H1 (cell line): ENCODE measurements around the gene ADTRP. TPM values are rescaled to one million over a fixed set of nuclear protein-coding genes. Genes with fewer than 3 reads are reported as not detected.

Experiments
- CTCF ChIA-PET: fragments of 300-600 bp; sonication (Branson Sonifier 250); formaldehyde crosslinking; loops from one replicate; lab custom pipeline; 2021; ENCODE audit not compliant: partially characterized antibody; lab: Charles Lee
- POLR2A ChIA-PET: fragments of 300-600 bp; sonication (Branson Sonifier 250); formaldehyde crosslinking; loops from one replicate; lab custom pipeline; 2021; ENCODE audit warnings: inconsistent platforms; ENCODE audit not compliant: partially characterized antibody; lab: Charles Lee
- DNase-seq, 2 experiments: peaks; one replicate each; pipeline versions ENCODE4 v3.0.0 to v3.0.0-alpha.2; 2010 to 2022; ENCODE audit warnings: low spot score in 2 of 2, low read depth in 1 of 2, mixed read lengths in 1 of 2
- FAIRE-seq: peaks from 2 replicates; lab custom pipeline; 2011; peaks lifted over from hg19 to GRCh38; lab: Jason Lieb, UNC
- H2AFZ ChIP-seq: 2 replicates; pipeline ENCODE4 v1.8.1; 2012; ENCODE audit warnings: low read length, inconsistent platforms
- H2AK5ac ChIP-seq: 2 replicates; pipeline ENCODE4 v1.6.1; 2013; ENCODE audit warnings: low read depth, low read length
- H2BK120ac ChIP-seq: replicated peaks from 2 replicates; pipeline ENCODE3; 2013; ENCODE audit warnings: low read depth, low read length, inconsistent platforms
- H2BK12ac ChIP-seq: 2 replicates; pipeline ENCODE4 v1.6.1; 2013; ENCODE audit warnings: low read depth, low read length
- H2BK15ac ChIP-seq: 2 replicates; pipeline ENCODE4 v1.6.1; 2013; ENCODE audit warnings: low read length
- H2BK20ac ChIP-seq: 2 replicates; pipeline ENCODE4 v1.6.1; 2013; ENCODE audit warnings: low read length
- H2BK5ac ChIP-seq: 2 replicates; pipeline ENCODE4 v1.6.1; 2013; ENCODE audit warnings: low read depth, low read length
- H3K14ac ChIP-seq: 2 replicates; pipeline ENCODE4 v1.6.1; 2013; ENCODE audit warnings: inconsistent platforms; ENCODE audit not compliant: insufficient read length
- H3K18ac ChIP-seq: 2 replicates; pipeline ENCODE4 v1.6.1; 2013; ENCODE audit warnings: low read length; ENCODE audit errors: extremely low read depth
- H3K23ac ChIP-seq: 2 replicates; pipeline ENCODE4 v1.6.1; 2013; ENCODE audit warnings: inconsistent platforms; ENCODE audit not compliant: insufficient read length
- H3K23me2 ChIP-seq: 2 replicates; pipeline ENCODE4 v1.6.1; 2013; ENCODE audit warnings: low read depth, low read length
- H3K27ac ChIP-seq: 2 replicates; pipeline ENCODE4 v1.6.1; 2011; ENCODE audit warnings: low read depth, low read length, inconsistent platforms
- H3K27me3 ChIP-seq, 4 experiments: replicated peaks in 1 of 4; 1 replicate in 1 of 4; 2 replicates in 3 of 4; pipeline versions ENCODE4 v1.6.1 to v1.8.1; 2011 to 2013; ENCODE audit warnings: low read length in 3 of 4, mild to moderate bottlenecking in 3 of 4, inconsistent platforms in 2 of 4, mixed read lengths in 2 of 4, moderate library complexity in 1 of 4; ENCODE audit not compliant: control insufficient read depth in 3 of 4, insufficient read depth in 3 of 4; ENCODE audit errors: extremely low read depth in 1 of 4
- H3K36me3 ChIP-seq, 4 experiments: 2 replicates each; pipeline versions ENCODE4 v1.6.1 to v1.8.1; 2011 to 2013; ENCODE audit warnings: mild to moderate bottlenecking in 4 of 4, low read length in 3 of 4, moderate library complexity in 2 of 4, control low read depth in 1 of 4, inconsistent platforms in 1 of 4; ENCODE audit not compliant: insufficient read depth in 4 of 4, control insufficient read depth in 2 of 4
- H3K4ac ChIP-seq: replicated peaks from 2 replicates; pipeline ENCODE3; 2013; ENCODE audit warnings: low read length, low read depth, mixed read lengths, inconsistent platforms; ENCODE audit not compliant: insufficient read length
- H3K4me1 ChIP-seq, 4 experiments: replicated peaks in 1 of 4; 1 replicate in 1 of 4; 2 replicates in 3 of 4; pipeline versions ENCODE4 v1.6.1 to v1.8.1; 2011 to 2013; ENCODE audit warnings: low read length in 3 of 4, inconsistent platforms in 2 of 4, mixed read lengths in 1 of 4; ENCODE audit not compliant: insufficient read depth in 4 of 4, control insufficient read depth in 3 of 4
- H3K4me2 ChIP-seq, 2 experiments: 2 replicates each; pipeline versions ENCODE4 v1.6.1 to v1.8.1; 2011 to 2013; ENCODE audit warnings: low read depth in 2 of 2, low read length in 2 of 2, control low read depth in 1 of 2, inconsistent platforms in 1 of 2, mild to moderate bottlenecking in 1 of 2; ENCODE audit not compliant: insufficient read depth in 1 of 2
- H3K4me3 ChIP-seq, 4 experiments: fragments of 200-600, 300-600 bp in 1 of 4; sonication (generic), shearing (Covaris generic), sonication (Bioruptor Twin) in 1 of 4; 2 replicates each; pipeline versions ENCODE4 v1.5.1 to v1.8.1; 2011 to 2016; ENCODE audit warnings: low read length in 4 of 4, low read depth in 3 of 4, control low read depth in 2 of 4, inconsistent platforms in 2 of 4, mild to moderate bottlenecking in 2 of 4, mixed read lengths in 1 of 4, moderate library complexity in 1 of 4; ENCODE audit not compliant: insufficient read depth in 2 of 4; ENCODE audit errors: extremely low read depth in 1 of 4
- H3K56ac ChIP-seq: replicated peaks from 2 replicates; pipeline ENCODE3; 2013; ENCODE audit warnings: low read depth, mild to moderate bottlenecking, mixed read lengths, low read length, inconsistent platforms; ENCODE audit not compliant: insufficient read length
- H3K79me1 ChIP-seq: 2 replicates; pipeline ENCODE4 v1.6.1; 2013; ENCODE audit warnings: low read depth, low read length, control low read depth
- H3K79me2 ChIP-seq, 2 experiments: 2 replicates each; pipeline versions ENCODE4 v1.6.1 to v1.8.1; 2012 to 2013; ENCODE audit warnings: low read length in 2 of 2, mild to moderate bottlenecking in 2 of 2, inconsistent platforms in 1 of 2; ENCODE audit not compliant: insufficient read depth in 2 of 2, control insufficient read depth in 1 of 2
- H3K9ac ChIP-seq, 4 experiments: replicated peaks in 1 of 4; 1 replicate in 1 of 4; 2 replicates in 3 of 4; pipeline versions ENCODE4 v1.6.1 to v1.8.1; 2011 to 2013; ENCODE audit warnings: low read depth in 3 of 4, low read length in 3 of 4, control low read depth in 2 of 4, mild to moderate bottlenecking in 2 of 4, moderate library complexity in 2 of 4, inconsistent platforms in 1 of 4; ENCODE audit errors: extremely low read depth in 1 of 4
- H3K9me3 ChIP-seq, 2 experiments: 2 replicates each; pipeline versions ENCODE4 v1.6.1 to v1.8.1; 2012 to 2013; ENCODE audit warnings: mild to moderate bottlenecking in 2 of 2, moderate library complexity in 2 of 2, control low read depth in 1 of 2, inconsistent platforms in 1 of 2, low read depth in 1 of 2, low read length in 1 of 2, mixed read lengths in 1 of 2; ENCODE audit not compliant: insufficient read depth in 2 of 2
- H4K20me1 ChIP-seq, 2 experiments: replicated peaks in 1 of 2; 2 replicates each; pipeline versions ENCODE3 to v1.8.1; 2011 to 2013; ENCODE audit warnings: inconsistent platforms in 2 of 2, low read length in 2 of 2, mild to moderate bottlenecking in 1 of 2; ENCODE audit not compliant: insufficient read depth in 2 of 2, control insufficient read depth in 1 of 2
- H4K5ac ChIP-seq: 2 replicates; pipeline ENCODE4 v1.6.1; 2013; ENCODE audit warnings: low read length, low read depth, mixed read lengths, inconsistent platforms; ENCODE audit not compliant: insufficient read length
- H4K8ac ChIP-seq: 2 replicates; pipeline ENCODE4 v1.8.0; 2013; ENCODE audit warnings: mild to moderate bottlenecking, moderate library complexity, low read length, inconsistent platforms; ENCODE audit not compliant: insufficient read depth; ENCODE audit errors: extremely low read depth
- H4K91ac ChIP-seq: replicated peaks from 2 replicates; pipeline ENCODE3; 2013; ENCODE audit warnings: low read length, mixed read lengths, inconsistent platforms; ENCODE audit not compliant: insufficient read length
- KDM5A ChIP-seq: fragments of 200-600 bp; IDR thresholded peaks from 2 replicates; pipeline ENCODE4 v1.7.1; 2012; ENCODE audit warnings: mild to moderate bottlenecking, low read length, inconsistent platforms, mixed read lengths
- WGBS, 2 experiments: shearing (Covaris generic) in 1 of 2; methylation state at CpG; one replicate each; pipeline versions ENCODE4 v1.1.6 to v1.1.7; 2013 to 2015; ENCODE audit warnings: low lambda C conversion rate in 2 of 2, mixed read lengths in 2 of 2, inconsistent platforms in 1 of 2, low coverage in 1 of 2, missing lambda C conversion rate in 1 of 2; ENCODE audit not compliant: insufficient replicate concordance in 2 of 2, insufficient coverage in 1 of 2, insufficient read length in 1 of 2; ENCODE audit errors: extremely low coverage in 1 of 2, missing lambda C conversion rate in 1 of 2; 5-methylcytosine and 5-hydroxymethylcytosine counted together
- polyA plus RNA-seq, 7 experiments: library from polyadenylated mRNA; depleted of rRNA in 3 of 7; stranded (reverse) in 5 of 7; unstranded in 2 of 7; fragments of >200 nt in 5 of 7; fragments of 200-250 nt in 2 of 7; gene quantifications; 1 replicate in 5 of 7; 2 replicates in 1 of 7; 4 replicates in 1 of 7; pipeline versions ENCODE4 v1.2.1 to v1.2.3, GENCODE V29; 2011 to 2013; ENCODE audit warnings: missing spikeins in 2 of 7, mixed read lengths in 2 of 7
- total RNA-seq: library from RNA; stranded (reverse); fragmentation: NEBNext Ultra II Directional; extraction: Animal tissue kit (Norgen Biotek cat#: 25700); gene quantifications from 2 replicates; pipeline ENCODE4 v1.2.1, GENCODE V29; 2021

Gene ADTRP
- total and polyA plus RNA-seq, 2 of the 8 experiments (the other 6 are each of a cell fraction or from before 2014, with no cell fraction given): 0.08 to 0.45 TPM

DNA sequence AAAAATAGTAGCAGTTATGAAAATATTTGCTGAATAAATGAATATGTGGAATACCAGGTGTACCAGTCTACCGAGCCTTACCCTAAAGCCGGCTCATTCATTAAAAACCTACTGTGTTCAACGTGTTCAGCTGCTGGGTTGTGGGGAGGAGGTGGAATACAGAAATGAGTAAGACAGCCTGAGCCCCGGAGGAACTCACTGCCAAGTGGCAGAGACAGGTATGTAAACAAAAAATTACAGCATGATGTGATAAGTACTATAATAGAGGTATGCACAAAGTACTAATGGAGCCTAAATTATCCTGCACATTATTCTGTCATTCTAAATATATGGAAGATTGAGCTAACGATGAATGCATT lies 6.8 kb upstream of the ADTRP start:
- H4K8ac ChIP-seq: no peak overlapping the region
- H2AFZ ChIP-seq: no peak overlapping the region
- no peak overlapping the region for H3K14ac ChIP-seq
- H2BK12ac ChIP-seq: no peak overlapping the region
- no peak overlapping the region for H3K18ac ChIP-seq
- no peak overlapping the region for H2BK120ac ChIP-seq
- H3K4me2 ChIP-seq: no peak overlapping the region
- no peak overlapping the region for H2AK5ac ChIP-seq
- H4K20me1 ChIP-seq: no peaks in the 10 kb centered on the region
- ChIA-PET POLR2A (no interaction called here), CTCF (interaction anchor here (1.2 to 2.1 kb wide), 2 partner anchors 15 to 166 kb away, joined by 3 to 9 read pairs; no protein-coding TSS in a partner anchor)
- H2BK5ac ChIP-seq: no peak overlapping the region
- H2BK15ac ChIP-seq: no peak overlapping the region
- no peaks in the 10 kb centered on the region for H3K36me3 ChIP-seq
- H4K91ac ChIP-seq: no peak overlapping the region
- no peak overlapping the region for H3K56ac ChIP-seq
- H3K9me3 ChIP-seq: no peaks in the 10 kb centered on the region
- no peak overlapping the region for H3K27ac ChIP-seq
- DNase-seq (no peak), FAIRE-seq (no peak)
- no peak overlapping the region for H3K4ac ChIP-seq
- H3K4me3 ChIP-seq: no peak overlapping the region
- H3K79me2 ChIP-seq: no peaks in the 10 kb centered on the region
- no peak overlapping the region for H4K5ac ChIP-seq
- 94% methylated on average over 5 of the region's 5 CpGs; no CpG with 5 or more reads in 1 of the 2 experiments for WGBS, 2 experiments
- H3K79me1 ChIP-seq: no peaks in the 10 kb centered on the region
- H3K23me2 ChIP-seq: no peaks in the 10 kb centered on the region
- peaks cover 0 to 5% (median 1%) of the 10 kb centered on the region in 4 experiments; a peak in 2 of 7 replicates for H3K4me1 ChIP-seq
- H3K23ac ChIP-seq: no peak overlapping the region
- H3K27me3 ChIP-seq: no peaks in the 10 kb centered on the region
- H3K9ac ChIP-seq: no peak overlapping the region
- H2BK20ac ChIP-seq: no peak overlapping the region
- no peak for TF ChIP-seq KDM5A
